ENCODE data around the gene ZNF318. TPM values are rescaled to one million over a fixed set of nuclear protein-coding genes. Genes with fewer than 3 reads are reported as not detected.

The ZNF318 gene
- total and polyA plus RNA-seq, 10 of the 15 experiments (the other 5 are each of a cell fraction or from before 2014, with no cell fraction given): 3.4 to 79.8 (median 13.7) TPM

DNA sequence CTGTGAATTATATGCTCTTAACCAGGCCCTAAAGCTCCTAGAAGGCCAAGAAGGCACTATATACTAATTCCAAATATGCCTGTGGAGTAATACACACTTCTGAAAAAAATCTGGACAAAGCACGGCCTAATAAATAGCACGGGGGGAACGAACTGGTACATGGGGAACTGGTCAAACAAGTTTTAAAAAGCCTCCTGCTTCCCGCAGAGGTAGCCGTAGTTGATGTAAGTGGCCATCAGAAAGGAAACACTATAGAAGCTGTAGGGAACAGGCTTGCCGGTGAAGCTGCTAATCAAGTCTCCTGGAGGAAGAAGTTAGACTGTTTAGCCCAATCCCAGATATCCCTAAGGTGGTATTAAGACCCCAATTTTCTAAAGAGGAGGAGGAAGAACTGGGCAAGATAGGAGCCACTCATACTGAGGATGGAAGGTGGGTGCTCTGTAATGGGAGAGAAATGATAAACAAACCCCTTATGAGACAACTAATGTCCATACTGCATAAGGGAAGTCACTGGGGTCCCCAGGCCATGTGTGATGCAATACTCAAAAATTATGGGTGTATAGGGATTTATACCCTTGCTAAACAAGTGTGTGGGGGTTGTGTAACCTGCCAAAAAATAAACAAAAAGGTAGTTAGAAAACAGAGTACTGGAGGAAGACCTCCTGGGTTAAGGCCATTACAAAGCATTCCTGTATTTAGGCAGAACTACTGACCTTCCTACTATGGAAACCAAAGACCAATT lies 27.1 kb upstream of the ZNF318 start:
- Histone ChIP-seq H3K9ac (ENCODE audit: control insufficient read depth, insufficient read depth, low read length) (no peak overlapping the region), H3K79me2 (ENCODE audit: control insufficient read depth, insufficient read depth, low read length) (peaks cover 27% of the 10 kb centered on the region), H3K9me3 (replicated peaks; ENCODE audit: control insufficient read depth, insufficient read depth, low read length) (no peaks in the 10 kb centered on the region), H3K36me3 (ENCODE audit: control insufficient read depth in 2 of 2, insufficient read depth in 2 of 2, low read length in 1 of 2) (no peaks in the 10 kb centered on the region), H3K4me3 (no peak overlapping the region), H3K4me2 (ENCODE audit: control insufficient read depth, insufficient read depth) (no peak overlapping the region), H3K27ac (ENCODE audit: control insufficient read depth, insufficient read depth) (no peak overlapping the region), H3K27me3 (replicated peaks in 1 of 2; ENCODE audit: control insufficient read depth in 2 of 2, insufficient read depth in 2 of 2, low read length in 1 of 2) (no peaks in the 10 kb centered on the region), H3K4me1 (ENCODE audit: control insufficient read depth, insufficient read depth, low read length) (peaks cover 6% of the 10 kb centered on the region; the same call in 1 of the 2 replicates), H2AFZ (ENCODE audit: control insufficient read depth, low read depth, low read length) (no peak overlapping the region), H4K20me1 (ENCODE audit: control insufficient read depth, insufficient read depth) (no peaks in the 10 kb centered on the region)
- POLR2A ChIA-PET: interaction anchor here (0.6 to 7.8 kb wide), 3 partner anchors 20 to 175 kb away, joined by 3 to 91 read pairs (median 5); partner anchors contain the start of gene ZNF318
- 91% methylated on average over 6 of the region's 6 CpGs for WGBS (ENCODE audit: insufficient coverage, insufficient replicate concordance, low lambda C conversion rate, missing lambda C conversion rate)
- RAD21 ChIA-PET (ENCODE audit: unreplicated experiment): interaction anchor here (0.9 to 3.4 kb wide), 8 partner anchors 10 to 132 kb away, joined by 3 to 22 read pairs (median 8); partner anchors contain the start of genes ABCC10 and CRIP3
- FAIRE-seq (no peak), ATAC-seq (no peak), DNase-seq (ENCODE audit: low read depth, low spot score) (no peak)
- TF ChIP-seq POU2F2 (IDR thresholded peaks at IDR 0.05; ENCODE audit: borderline replicate concordance, low read depth, low read length) (no peak), NR2F1 (conservative IDR thresholded peaks at IDR 0.05) (no peak), GATAD2B (conservative IDR thresholded peaks at IDR 0.05; ENCODE audit: low read depth) (no peak), SPI1 (IDR thresholded peaks at IDR 0.05; ENCODE audit: borderline replicate concordance, insufficient read depth, low read depth, low read length) (no peak), KAT2A (conservative IDR thresholded peaks at IDR 0.05; ENCODE audit: control insufficient read depth, low read depth, low read length) (no peak), PAX5 (IDR thresholded peaks at IDR 0.05; ENCODE audit: borderline replicate concordance, low read depth, low read length) (no peak)
- TF ChIP-seq, protein P1, sequence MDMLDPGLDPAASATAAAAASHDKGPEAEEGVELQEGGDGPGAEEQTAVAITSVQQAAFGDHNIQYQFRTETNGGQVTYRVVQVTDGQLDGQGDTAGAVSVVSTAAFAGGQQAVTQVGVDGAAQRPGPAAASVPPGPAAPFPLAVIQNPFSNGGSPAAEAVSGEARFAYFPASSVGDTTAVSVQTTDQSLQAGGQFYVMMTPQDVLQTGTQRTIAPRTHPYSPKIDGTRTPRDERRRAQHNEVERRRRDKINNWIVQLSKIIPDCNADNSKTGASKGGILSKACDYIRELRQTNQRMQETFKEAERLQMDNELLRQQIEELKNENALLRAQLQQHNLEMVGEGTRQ (IDR thresholded peaks at IDR 0.05; ENCODE audit: borderline replicate concordance, low read depth, low read length): no peak
- intact Hi-C loops (cut with micrococcal nuclease; ENCODE audit: unreplicated experiment) (no loop called here), in situ Hi-C loops (cut with MboI) (no loop called here)
- BruUV-seq (replicated peaks): no TSS peak
- SMC1A ChIA-PET (ENCODE audit: uncharacterized antibody, unreplicated experiment): interaction anchor here (0.7 to 27.6 kb wide), 11 partner anchors 10 to 110 kb away, joined by 3 to 616 read pairs (median 8); partner anchors contain the start of genes CRIP3 and ZNF318
- CTCF ChIA-PET: interaction anchor here (1.1 to 7.6 kb wide), 11 partner anchors 13 to 167 kb away, joined by 3 to 118 read pairs (median 11); partner anchors contain the start of genes CRIP3 and DNPH1
